Measurements from ENCODE around the gene ZNF263. TPM values are rescaled to one million over a fixed set of nuclear protein-coding genes. Genes with fewer than 3 reads are reported as not detected.

ZNF263 gene
- total and polyA plus RNA-seq, 9 of the 15 experiments (the other 6 are each of a cell fraction or from before 2014, with no cell fraction given): 4.6 to 48.3 (median 31.8) TPM

DNA sequence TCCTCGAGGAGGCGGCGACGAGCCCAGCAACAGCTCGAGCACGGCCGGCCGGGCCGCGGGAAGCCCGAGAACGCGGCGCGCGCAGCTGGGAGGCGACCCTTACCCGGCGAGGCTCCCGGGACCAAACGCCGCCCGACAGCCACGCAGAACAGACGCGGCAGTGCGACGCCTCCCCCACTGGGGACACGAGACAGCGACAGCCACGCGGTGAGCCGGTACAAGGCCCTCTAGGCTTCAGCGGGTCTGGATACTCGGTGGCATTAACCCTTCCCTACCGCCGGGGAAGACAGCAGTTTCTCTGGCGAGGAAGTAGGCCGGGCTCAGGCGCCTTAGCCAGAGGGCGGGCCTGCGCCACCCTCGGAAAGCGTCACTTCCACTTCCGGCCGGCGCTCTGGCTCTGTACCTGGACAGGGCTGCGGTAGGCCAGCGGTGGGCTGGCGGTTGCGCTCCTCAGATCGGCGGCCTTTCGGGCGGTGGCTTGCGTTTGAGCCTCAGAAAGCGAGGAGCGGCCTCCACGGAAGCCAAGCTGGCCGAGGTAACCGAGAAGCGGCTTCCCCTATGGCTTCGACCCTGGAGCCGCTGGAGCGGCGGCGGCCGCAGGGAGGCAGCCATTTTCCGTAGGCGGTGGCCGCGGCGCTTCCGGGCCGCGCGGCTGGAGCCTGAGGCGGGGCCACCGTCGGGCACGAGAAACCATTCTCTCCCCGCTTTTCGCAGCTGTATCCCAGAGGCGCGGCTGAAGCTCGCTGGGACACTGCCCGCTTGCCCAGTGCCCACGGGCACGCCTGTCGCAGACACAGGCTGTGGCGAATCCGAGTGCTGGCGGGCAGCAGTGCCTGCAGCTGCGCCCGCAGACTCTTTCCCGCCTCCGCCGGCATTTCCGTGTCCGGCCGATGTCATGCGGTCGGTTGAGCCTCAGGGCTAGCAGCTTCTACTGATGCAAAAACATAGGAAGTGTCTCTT is 22.1 kb downstream of the ZNF263 start, which contains the start of the genes TIGD7 and ZNF75A (continued):
- TF ChIP-seq ZNF274 (IDR thresholded peaks at IDR 0.05; ENCODE audit: borderline replicate concordance, low read depth, low read length) (no peak; the same call in 1 of the 2 replicates), CTBP1 (IDR thresholded peaks at IDR 0.05; ENCODE audit: borderline replicate concordance) (peak; percentile 50), ZNF583 (CRISPR knock-in tag; IDR thresholded peaks at IDR 0.05) (peak; percentile 61; the same call in 1 of the 2 replicates), ZNF143 (CRISPR knock-in tag; IDR thresholded peaks at IDR 0.05) (peak; percentile 41; the same call in 1 of the 2 replicates), GABPB1 (CRISPR knock-in tag; IDR thresholded peaks at IDR 0.05) (peak; percentile 94), MBD2 (IDR thresholded peaks at IDR 0.05; ENCODE audit: borderline replicate concordance, low read depth) (peak; percentile 29; the same call in 1 of the 2 replicates), ETS2 (tag; IDR thresholded peaks at IDR 0.05; ENCODE audit: borderline replicate concordance, poor library complexity, severe bottlenecking) (no peak), BCOR (IDR thresholded peaks at IDR 0.05) (peak; percentile 26; the same call in 1 of the 2 replicates)
- TF ChIP-seq, protein P1, sequence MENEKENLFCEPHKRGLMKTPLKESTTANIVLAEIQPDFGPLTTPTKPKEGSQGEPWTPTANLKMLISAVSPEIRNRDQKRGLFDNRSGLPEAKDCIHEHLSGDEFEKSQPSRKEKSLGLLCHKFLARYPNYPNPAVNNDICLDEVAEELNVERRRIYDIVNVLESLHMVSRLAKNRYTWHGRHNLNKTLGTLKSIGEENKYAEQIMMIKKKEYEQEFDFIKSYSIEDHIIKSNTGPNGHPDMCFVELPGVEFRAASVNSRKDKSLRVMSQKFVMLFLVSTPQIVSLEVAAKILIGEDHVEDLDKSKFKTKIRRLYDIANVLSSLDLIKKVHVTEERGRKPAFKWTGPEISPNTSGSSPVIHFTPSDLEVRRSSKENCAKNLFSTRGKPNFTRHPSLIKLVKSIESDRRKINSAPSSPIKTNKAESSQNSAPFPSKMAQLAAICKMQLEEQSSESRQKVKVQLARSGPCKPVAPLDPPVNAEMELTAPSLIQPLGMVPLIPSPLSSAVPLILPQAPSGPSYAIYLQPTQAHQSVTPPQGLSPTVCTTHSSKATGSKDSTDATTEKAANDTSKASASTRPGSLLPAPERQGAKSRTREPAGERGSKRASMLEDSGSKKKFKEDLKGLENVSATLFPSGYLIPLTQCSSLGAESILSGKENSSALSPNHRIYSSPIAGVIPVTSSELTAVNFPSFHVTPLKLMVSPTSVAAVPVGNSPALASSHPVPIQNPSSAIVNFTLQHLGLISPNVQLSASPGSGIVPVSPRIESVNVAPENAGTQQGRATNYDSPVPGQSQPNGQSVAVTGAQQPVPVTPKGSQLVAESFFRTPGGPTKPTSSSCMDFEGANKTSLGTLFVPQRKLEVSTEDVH (IDR thresholded peaks at IDR 0.05; ENCODE audit: low read depth, partially characterized antibody): peak; percentile 44
- TF ChIP-seq, protein P2, sequence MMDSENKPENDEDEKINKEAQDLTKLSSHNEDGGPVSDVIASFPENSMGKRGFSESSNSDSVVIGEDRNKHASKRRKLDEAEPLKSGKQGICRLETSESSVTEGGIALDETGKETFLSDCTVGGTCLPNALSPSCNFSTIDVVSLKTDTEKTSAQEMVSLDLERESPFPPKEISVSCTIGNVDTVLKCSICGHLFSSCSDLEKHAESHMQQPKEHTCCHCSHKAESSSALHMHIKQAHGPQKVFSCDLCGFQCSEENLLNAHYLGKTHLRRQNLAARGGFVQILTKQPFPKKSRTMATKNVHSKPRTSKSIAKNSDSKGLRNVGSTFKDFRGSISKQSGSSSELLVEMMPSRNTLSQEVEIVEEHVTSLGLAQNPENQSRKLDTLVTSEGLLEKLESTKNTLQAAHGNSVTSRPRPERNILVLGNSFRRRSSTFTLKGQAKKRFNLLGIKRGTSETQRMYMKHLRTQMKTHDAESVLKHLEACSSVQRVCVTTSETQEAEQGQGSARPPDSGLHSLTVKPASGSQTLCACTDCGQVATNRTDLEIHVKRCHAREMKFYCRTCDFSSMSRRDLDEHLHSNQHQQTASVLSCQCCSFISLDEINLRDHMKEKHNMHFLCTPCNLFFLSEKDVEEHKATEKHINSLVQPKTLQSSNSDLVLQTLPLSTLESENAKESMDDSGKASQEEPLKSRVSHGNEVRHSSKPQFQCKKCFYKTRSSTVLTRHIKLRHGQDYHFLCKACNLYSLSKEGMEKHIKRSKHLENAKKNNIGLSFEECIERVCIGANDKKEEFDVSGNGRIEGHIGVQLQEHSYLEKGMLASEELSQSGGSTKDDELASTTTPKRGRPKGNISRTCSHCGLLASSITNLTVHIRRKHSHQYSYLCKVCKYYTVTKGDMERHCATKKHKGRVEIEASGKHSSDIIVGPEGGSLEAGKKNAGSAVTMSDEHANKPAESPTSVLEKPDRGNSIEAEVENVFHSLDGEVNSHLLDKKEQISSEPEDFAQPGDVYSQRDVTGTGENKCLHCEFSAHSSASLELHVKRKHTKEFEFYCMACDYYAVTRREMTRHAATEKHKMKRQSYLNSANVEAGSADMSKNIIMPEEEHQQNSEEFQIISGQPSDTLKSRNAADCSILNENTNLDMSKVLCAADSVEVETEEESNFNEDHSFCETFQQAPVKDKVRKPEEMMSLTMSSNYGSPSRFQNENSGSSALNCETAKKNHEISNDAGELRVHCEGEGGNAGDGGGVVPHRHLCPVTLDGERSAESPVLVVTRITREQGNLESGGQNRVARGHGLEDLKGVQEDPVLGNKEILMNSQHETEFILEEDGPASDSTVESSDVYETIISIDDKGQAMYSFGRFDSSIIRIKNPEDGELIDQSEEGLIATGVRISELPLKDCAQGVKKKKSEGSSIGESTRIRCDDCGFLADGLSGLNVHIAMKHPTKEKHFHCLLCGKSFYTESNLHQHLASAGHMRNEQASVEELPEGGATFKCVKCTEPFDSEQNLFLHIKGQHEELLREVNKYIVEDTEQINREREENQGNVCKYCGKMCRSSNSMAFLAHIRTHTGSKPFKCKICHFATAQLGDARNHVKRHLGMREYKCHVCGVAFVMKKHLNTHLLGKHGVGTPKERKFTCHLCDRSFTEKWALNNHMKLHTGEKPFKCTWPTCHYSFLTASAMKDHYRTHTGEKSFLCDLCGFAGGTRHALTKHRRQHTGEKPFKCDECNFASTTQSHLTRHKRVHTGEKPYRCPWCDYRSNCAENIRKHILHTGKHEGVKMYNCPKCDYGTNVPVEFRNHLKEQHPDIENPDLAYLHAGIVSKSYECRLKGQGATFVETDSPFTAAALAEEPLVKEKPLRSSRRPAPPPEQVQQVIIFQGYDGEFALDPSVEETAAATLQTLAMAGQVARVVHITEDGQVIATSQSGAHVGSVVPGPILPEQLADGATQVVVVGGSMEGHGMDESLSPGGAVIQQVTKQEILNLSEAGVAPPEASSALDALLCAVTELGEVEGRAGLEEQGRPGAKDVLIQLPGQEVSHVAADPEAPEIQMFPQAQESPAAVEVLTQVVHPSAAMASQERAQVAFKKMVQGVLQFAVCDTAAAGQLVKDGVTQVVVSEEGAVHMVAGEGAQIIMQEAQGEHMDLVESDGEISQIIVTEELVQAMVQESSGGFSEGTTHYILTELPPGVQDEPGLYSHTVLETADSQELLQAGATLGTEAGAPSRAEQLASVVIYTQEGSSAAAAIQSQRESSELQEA (IDR thresholded peaks at IDR 0.05; ENCODE audit: low read depth): peak; percentile 25; the same call in 1 of the 2 replicates
- TF ChIP-seq, protein P3, sequence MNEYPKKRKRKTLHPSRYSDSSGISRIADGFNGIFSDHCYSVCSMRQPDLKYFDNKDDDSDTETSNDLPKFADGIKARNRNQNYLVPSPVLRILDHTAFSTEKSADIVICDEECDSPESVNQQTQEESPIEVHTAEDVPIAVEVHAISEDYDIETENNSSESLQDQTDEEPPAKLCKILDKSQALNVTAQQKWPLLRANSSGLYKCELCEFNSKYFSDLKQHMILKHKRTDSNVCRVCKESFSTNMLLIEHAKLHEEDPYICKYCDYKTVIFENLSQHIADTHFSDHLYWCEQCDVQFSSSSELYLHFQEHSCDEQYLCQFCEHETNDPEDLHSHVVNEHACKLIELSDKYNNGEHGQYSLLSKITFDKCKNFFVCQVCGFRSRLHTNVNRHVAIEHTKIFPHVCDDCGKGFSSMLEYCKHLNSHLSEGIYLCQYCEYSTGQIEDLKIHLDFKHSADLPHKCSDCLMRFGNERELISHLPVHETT (CRISPR knock-in tag; conservative IDR thresholded peaks at IDR 0.05 in 1 of 2, IDR thresholded peaks at IDR 0.05 in 1 of 2): peak in 1 of 2 experiments; percentile 42; a peak in 1 of 4 replicates
- TF ChIP-seq, protein P4, sequence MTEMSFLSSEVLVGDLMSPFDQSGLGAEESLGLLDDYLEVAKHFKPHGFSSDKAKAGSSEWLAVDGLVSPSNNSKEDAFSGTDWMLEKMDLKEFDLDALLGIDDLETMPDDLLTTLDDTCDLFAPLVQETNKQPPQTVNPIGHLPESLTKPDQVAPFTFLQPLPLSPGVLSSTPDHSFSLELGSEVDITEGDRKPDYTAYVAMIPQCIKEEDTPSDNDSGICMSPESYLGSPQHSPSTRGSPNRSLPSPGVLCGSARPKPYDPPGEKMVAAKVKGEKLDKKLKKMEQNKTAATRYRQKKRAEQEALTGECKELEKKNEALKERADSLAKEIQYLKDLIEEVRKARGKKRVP (CRISPR knock-in tag; IDR thresholded peaks at IDR 0.05): no peak
